ENCODE measurements around the gene LLGL2.
A peak's percentile ranks its signal among the peaks of the same experiment; 100 is the strongest.

Gene LLGL2

GRCh38 chr17:75550139-75550465, 24.6 kb downstream of the LLGL2 start:
- DNase-seq (ENCODE audit: low spot score): no peak

GRCh38 chr17:75551266-75551665, 25.8 kb downstream of the LLGL2 start:
- DNase-seq (ENCODE audit: low spot score): no peak

GRCh38 chr17:75552425-75553294, 27.2 kb downstream of the LLGL2 start:
- DNase-seq (ENCODE audit: low spot score): no peak

- no peak for DNase-seq (ENCODE audit: low spot score)
These were observed 28.0 kb downstream of the LLGL2 start for GRCh38 chr17:75553295-75554110.

GRCh38 chr17:75555679-75556153, 30.2 kb downstream of the LLGL2 start:
- no peak for DNase-seq (ENCODE audit: low spot score)

- DNase-seq (ENCODE audit: low spot score): peak; percentile 90
These were observed 31.8 kb downstream of the LLGL2 start for GRCh38 chr17:75557075-75557851.

GRCh38 chr17:75557852-75558665, 32.6 kb downstream of the LLGL2 start:
- no peak for DNase-seq (ENCODE audit: low spot score)

- DNase-seq (ENCODE audit: low spot score): no peak
These were observed 33.4 kb downstream of the LLGL2 start for GRCh38 chr17:75558666-75559530.

- DNase-seq (ENCODE audit: low spot score): no peak
These were observed 34.5 kb downstream of the LLGL2 start for GRCh38 chr17:75559958-75560533.

- no peak for DNase-seq (ENCODE audit: low spot score)
These were observed 36.6 kb downstream of the LLGL2 start for GRCh38 chr17:75561927-75562603.

GRCh38 chr17:75563063-75563758, 37.7 kb downstream of the LLGL2 start:
- no peak for DNase-seq (ENCODE audit: low spot score)

- no peak for DNase-seq (ENCODE audit: low spot score)
These were observed 38.7 kb downstream of the LLGL2 start for GRCh38 chr17:75564195-75564594.

- DNase-seq (ENCODE audit: low spot score): no peak
These were observed 39.6 kb downstream of the LLGL2 start for GRCh38 chr17:75565066-75565465.

GRCh38 chr17:75565618-75566017, 40.1 kb downstream of the LLGL2 start:
- no peak for DNase-seq (ENCODE audit: low spot score)

GRCh38 chr17:75566416-75566815, 40.9 kb downstream of the LLGL2 start:
- DNase-seq (ENCODE audit: low spot score): no peak

GRCh38 chr17:75566834-75567233, 41.3 kb downstream of the LLGL2 start:
- no peak for DNase-seq (ENCODE audit: low spot score)

GRCh38 chr17:75568412-75569255, 43.1 kb downstream of the LLGL2 start:
- DNase-seq (ENCODE audit: low spot score): no peak
